B cell (primary cell): ENCODE data around the gene SYNE1. TPM values are rescaled to one million over a fixed set of nuclear protein-coding genes. Genes with fewer than 3 reads are reported as not detected.

ENCODE experiments used
- ATAC-seq: fragments of 200-7000 bp; cut with Tn5 transposase; one replicate; pipeline ENCODE4 v1.10.0; 2021; ENCODE audit warnings: low read depth, mild to moderate bottlenecking, moderate number of reproducible peaks, moderate library complexity
- CTCF ChIA-PET: fragments of 350-600 bp; sonication (Branson Sonifier 250); formaldehyde crosslinking; loops from one replicate; lab custom pipeline; 2021; ENCODE audit warnings: antibody characterized with exemption, inconsistent platforms; lab: Charles Lee
- POLR2A ChIA-PET: fragments of 350-600 bp; sonication (Branson Sonifier 250); formaldehyde crosslinking; loops from one replicate; lab custom pipeline; 2021; ENCODE audit warnings: antibody characterized with exemption; lab: Charles Lee
- DNase-seq: peaks from one replicate; pipeline ENCODE4 v3.0.0; 2013
- H2AFZ ChIP-seq: 2 replicates; pipeline ENCODE4 v1.6.1; 2012; ENCODE audit warnings: mild to moderate bottlenecking, low read depth, low read length; ENCODE audit not compliant: insufficient read depth, poor library complexity, severe bottlenecking
- H3K27ac ChIP-seq, 2 donors: 1 replicate in 1 of 2; 2 replicates in 1 of 2; pipeline ENCODE4 v1.5.1; 2012 to 2013; ENCODE audit warnings: low read length in 2 of 2, mild to moderate bottlenecking in 2 of 2, moderate library complexity in 1 of 2
- H3K27me3 ChIP-seq, 4 experiments: fragments of 200-600 bp in 1 of 4; sonication (generic) in 1 of 4; replicated peaks in 1 of 4; 1 replicate in 2 of 4; 2 replicates in 2 of 4; pipeline versions ENCODE4 v1.6.1 to v1.7.0; 2013 to 2016; ENCODE audit warnings: low read length in 3 of 4, mild to moderate bottlenecking in 2 of 4, mixed read lengths in 1 of 4, moderate library complexity in 1 of 4; ENCODE audit not compliant: insufficient read depth in 4 of 4, control insufficient read depth in 3 of 4; ENCODE audit errors: control extremely low read depth in 1 of 4
- H3K36me3 ChIP-seq, 2 experiments: replicated peaks in 1 of 2; 1 replicate in 1 of 2; 2 replicates in 1 of 2; pipeline versions ENCODE4 v1.6.1 to v1.7.1; 2013; ENCODE audit warnings: low read length in 1 of 2; ENCODE audit not compliant: insufficient read depth in 2 of 2, control insufficient read depth in 1 of 2; ENCODE audit errors: control extremely low read depth in 1 of 2, extremely low read depth in 1 of 2
- H3K4me1 ChIP-seq, 2 donors: fragments of 200-600 bp in 1 of 2; sonication (generic) in 1 of 2; 1 replicate in 1 of 2; 2 replicates in 1 of 2; pipeline versions ENCODE4 v1.5.1 to v1.6.1; 2013 to 2017; ENCODE audit warnings: low read length in 2 of 2; ENCODE audit not compliant: control insufficient read depth in 2 of 2, insufficient read depth in 2 of 2
- H3K4me2 ChIP-seq: replicated peaks from 2 replicates; pipeline ENCODE3; 2012; ENCODE audit warnings: mild to moderate bottlenecking, low read depth, low read length; ENCODE audit not compliant: poor library complexity, severe bottlenecking
- H3K4me3 ChIP-seq, 5 experiments: fragments of 200-600 bp in 1 of 5; sonication (generic) in 1 of 5; 1 replicate in 3 of 5; 2 replicates in 2 of 5; pipeline versions ENCODE4 v1.5.1 to v1.7.0; 2011 to 2016; ENCODE audit warnings: low read length in 4 of 5, mild to moderate bottlenecking in 4 of 5, low read depth in 2 of 5, control low read depth in 1 of 5, moderate library complexity in 1 of 5; ENCODE audit not compliant: insufficient read depth in 1 of 5; ENCODE audit errors: control extremely low read depth in 1 of 5, extremely low read depth in 1 of 5
- H3K79me2 ChIP-seq: fragments of 200-600 bp; sonication (generic); one replicate; pipeline ENCODE4 v1.6.0; 2016; ENCODE audit warnings: low read length; ENCODE audit not compliant: control insufficient read depth, insufficient read depth
- H3K9ac ChIP-seq: fragments of 200-600 bp; sonication (generic); 2 replicates; pipeline ENCODE4 v1.6.1; 2017; ENCODE audit warnings: mild to moderate bottlenecking, low read length, moderate library complexity
- H3K9me3 ChIP-seq, 3 donors: one replicate each; pipeline versions ENCODE4 v1.6.1 to v1.7.1; 2013; ENCODE audit warnings: low read length in 2 of 3; ENCODE audit not compliant: control insufficient read depth in 2 of 3, insufficient read depth in 1 of 3; ENCODE audit errors: control extremely low read depth in 1 of 3
- H4K20me1 ChIP-seq: 2 replicates; pipeline ENCODE4 v1.6.0; 2012; ENCODE audit warnings: mild to moderate bottlenecking, low read length; ENCODE audit not compliant: insufficient read depth, control insufficient read depth, poor library complexity, severe bottlenecking
- H3K27ac Mint-ChIP-seq: one replicate; pipeline ENCODE4 v1.8.0; 2021; ENCODE audit warnings: mixed read lengths
- H3K27me3 Mint-ChIP-seq: one replicate; pipeline ENCODE4 v1.8.0; 2021; ENCODE audit warnings: mixed read lengths
- H3K4me1 Mint-ChIP-seq: one replicate; pipeline ENCODE4 v1.8.0; 2021; ENCODE audit warnings: mixed read lengths
- H3K4me3 Mint-ChIP-seq: one replicate; pipeline ENCODE4 v1.8.0; 2021; ENCODE audit warnings: mixed read lengths
- H3K9me3 Mint-ChIP-seq: one replicate; pipeline ENCODE4 v1.8.0; 2022; ENCODE audit warnings: mixed read lengths; ENCODE audit not compliant: insufficient read depth
- CTCF ChIP-seq: fragments of 200-600 bp; IDR thresholded peaks from one replicate; pipeline ENCODE4 v1.8.0; 2022; ENCODE audit warnings: antibody characterized with exemption, mild to moderate bottlenecking
- EZH2 ChIP-seq: IDR thresholded peaks from 2 replicates; pipeline ENCODE4 v1.6.1; 2012; ENCODE audit warnings: borderline replicate concordance, low read depth, mild to moderate bottlenecking, moderate library complexity, low read length; ENCODE audit not compliant: insufficient read depth, poor library complexity, severe bottlenecking
- WGBS: methylation state at CpG from one replicate; pipeline ENCODE4 v1.1.5; 2013; ENCODE audit warnings: missing lambda C conversion rate; ENCODE audit not compliant: insufficient coverage; 5-methylcytosine and 5-hydroxymethylcytosine counted together
- intact Hi-C: fragments of 100-400 bp; cut with micrococcal nuclease; formaldehyde crosslinking; loops from one replicate; pipeline ENCODE4 v1.10.0; 2022
- polyA plus RNA-seq: library from polyadenylated mRNA; depleted of rRNA; stranded (reverse); fragments of >200 nt; gene quantifications from 2 replicates; pipeline ENCODE4 v1.2.3, GENCODE V29; 2012
- total RNA-seq, 2 donors: library from RNA; stranded (reverse); fragments of 120-200 nt in 1 of 2; gene quantifications; 1 replicate in 1 of 2; 2 replicates in 1 of 2; pipeline versions ENCODE4 v1.2.3 to v1.2.4, GENCODE V29; 2013 to 2022

Gene SYNE1
- total and polyA plus RNA-seq, 2 donors (not counting 1 experiment from before 2014, with no cell fraction given), result 49.2 to 108 TPM

GRCh38 chr6:152609125-152609670 is 28.0 kb downstream of the SYNE1 start:
- CTCF ChIA-PET, result no interaction called here
- Histone ChIP-seq H3K79me2 (no peaks in the 10 kb centered on the region), H2AFZ (no peak overlapping the region), H3K4me2 (no peak overlapping the region), H3K27me3 (no peaks in the 10 kb centered on the region), H3K27ac (no peak overlapping the region), H3K9ac (no peak overlapping the region), H3K4me1 (no peaks in the 10 kb centered on the region), H3K9me3 (no peaks in the 10 kb centered on the region), H3K36me3 (no peaks in the 10 kb centered on the region), H3K4me3 (no peak overlapping the region), H4K20me1 (no peaks in the 10 kb centered on the region)
- POLR2A ChIA-PET, result no interaction called here
- Mint-ChIP-seq H3K27ac (no peak overlapping the region), H3K9me3 (no peaks in the 10 kb centered on the region), H3K27me3 (no peaks in the 10 kb centered on the region), H3K4me3 (no peak overlapping the region), H3K4me1 (no peaks in the 10 kb centered on the region)
- DNase-seq (no peak), ATAC-seq (no peak)
- 91% methylated on average over 9 of the region's 10 CpGs for WGBS
- TF ChIP-seq EZH2 (no peak), CTCF (no peak)
- intact Hi-C loops, result no loop called here

GRCh38 chr6:152605941-152606340 is 31.2 kb downstream of the SYNE1 start:
- CTCF ChIA-PET, result no interaction called here
- H3K9ac ChIP-seq, result no peak overlapping the region
- H3K36me3 ChIP-seq, result no peaks in the 10 kb centered on the region
- H3K79me2 ChIP-seq, result no peaks in the 10 kb centered on the region
- no peak overlapping the region for H2AFZ ChIP-seq
- no peak overlapping the region for H3K4me3 ChIP-seq
- ATAC-seq, result no peak
- H3K4me1 ChIP-seq, result no peaks in the 10 kb centered on the region
- TF ChIP-seq CTCF (no peak), EZH2 (no peak)
- POLR2A ChIA-PET, result no interaction called here
- Mint-ChIP-seq H3K27ac (no peak overlapping the region), H3K9me3 (no peaks in the 10 kb centered on the region), H3K4me3 (no peak overlapping the region), H3K4me1 (no peaks in the 10 kb centered on the region), H3K27me3 (no peaks in the 10 kb centered on the region)
- no peaks in the 10 kb centered on the region for H4K20me1 ChIP-seq
- H3K27me3 ChIP-seq, result no peaks in the 10 kb centered on the region
- no peak for DNase-seq
- intact Hi-C loops, result no loop called here
- H3K4me2 ChIP-seq, result no peak overlapping the region
- no peaks in the 10 kb centered on the region for H3K9me3 ChIP-seq
- 86% methylated on average over 1 of the region's 2 CpGs for WGBS
- no peak overlapping the region for H3K27ac ChIP-seq
